ENCODE results near the gene BCL11A.

BCL11A gene

GRCh38 chr2:60540074-60540473 is 13.4 kb downstream of the BCL11A start:
- TF ChIP-seq CTCF (conservative IDR thresholded peaks at IDR 0.05; ENCODE audit: low read depth, low read length): no peak
- no peak for DNase-seq (ENCODE audit: low read depth)
- no peak overlapping the region for H3K4me3 ChIP-seq (ENCODE audit: low read depth, low read length)

- TF ChIP-seq CTCF (conservative IDR thresholded peaks at IDR 0.05; ENCODE audit: low read depth, low read length): no peak
- no peak for DNase-seq (ENCODE audit: low read depth)
- H3K4me3 ChIP-seq (ENCODE audit: low read depth, low read length): no peak overlapping the region
Measured at GRCh38 chr2:60539140-60539539, 14.3 kb downstream of the BCL11A start.

- no peak for TF ChIP-seq CTCF (conservative IDR thresholded peaks at IDR 0.05; ENCODE audit: low read depth, low read length)
- no peak overlapping the region for H3K4me3 ChIP-seq (ENCODE audit: low read depth, low read length)
- no peak for DNase-seq (ENCODE audit: low read depth)
Measured at GRCh38 chr2:60538101-60538500, 15.4 kb downstream of the BCL11A start.

- no peak overlapping the region for H3K4me3 ChIP-seq (ENCODE audit: low read depth, low read length)
Measured at GRCh38 chr2:60536746-60537145, 16.7 kb downstream of the BCL11A start.

GRCh38 chr2:60535685-60536312 is 17.7 kb downstream of the BCL11A start:
- H3K4me3 ChIP-seq (ENCODE audit: low read depth, low read length): no peak overlapping the region
- DNase-seq (ENCODE audit: low read depth): no peak
- TF ChIP-seq CTCF (conservative IDR thresholded peaks at IDR 0.05; ENCODE audit: low read depth, low read length): no peak

More at GRCh38 chr2:60536746-60537145, 16.7 kb downstream of the BCL11A start:
- peak; percentile 47 for DNase-seq (ENCODE audit: low read depth)
- no peak for TF ChIP-seq CTCF (conservative IDR thresholded peaks at IDR 0.05; ENCODE audit: low read depth, low read length)

GRCh38 chr2:60534892-60535684 is 18.4 kb downstream of the BCL11A start:
- H3K4me3 ChIP-seq (ENCODE audit: low read depth, low read length): no peak overlapping the region
- no peak for TF ChIP-seq CTCF (conservative IDR thresholded peaks at IDR 0.05; ENCODE audit: low read depth, low read length)
- DNase-seq (ENCODE audit: low read depth): no peak
